ENCODE measurements around the gene CASP12.

Gene CASP12

GRCh38 chr11:104841185-104841584 is 57.1 kb downstream of the CASP12 start:
- no peaks in the 10 kb centered on the region for H3K79me2 ChIP-seq (ENCODE audit: insufficient read depth, low read length)
- no peaks in the 10 kb centered on the region for H3K4me1 ChIP-seq (ENCODE audit: insufficient read depth, low read length, severe bottlenecking)
- H3K4me2 ChIP-seq (ENCODE audit: low read length) = no peak overlapping the region
- H3K4me3 ChIP-seq (ENCODE audit: low read depth, low read length, poor library complexity, severe bottlenecking) = no peak overlapping the region
- no peak overlapping the region for H2AFZ ChIP-seq (ENCODE audit: low read length)
- no peaks in the 10 kb centered on the region for H4K20me1 ChIP-seq (ENCODE audit: insufficient read depth, low read length)
- no peaks in the 10 kb centered on the region for H3F3A ChIP-seq (ENCODE audit: insufficient read depth, low read length)
- no peaks in the 10 kb centered on the region for H3K9me2 ChIP-seq (ENCODE audit: low read depth, low read length)
- H3K9ac ChIP-seq (ENCODE audit: low read length) = no peak overlapping the region
- H3K9me3 ChIP-seq (ENCODE audit: low read length) = no peaks in the 10 kb centered on the region
- H3K27me3 ChIP-seq (ENCODE audit: insufficient read depth, low read length) = no peaks in the 10 kb centered on the region
- TF ChIP-seq EZH2 (IDR thresholded peaks at IDR 0.05; ENCODE audit: borderline replicate concordance, low read length) (no peak), CTCF (IDR thresholded peaks at IDR 0.05; ENCODE audit: low read length) (no peak)
- no peak overlapping the region for H3K27ac ChIP-seq (ENCODE audit: low read depth, low read length, poor library complexity, severe bottlenecking)
- H3K36me3 ChIP-seq (ENCODE audit: insufficient read depth, low read length) = no peaks in the 10 kb centered on the region

- H3K9me3 ChIP-seq (ENCODE audit: low read length) = no peaks in the 10 kb centered on the region
- no peaks in the 10 kb centered on the region for H3K27me3 ChIP-seq (ENCODE audit: insufficient read depth, low read length)
- no peaks in the 10 kb centered on the region for H3K36me3 ChIP-seq (ENCODE audit: insufficient read depth, low read length)
- no peaks in the 10 kb centered on the region for H3F3A ChIP-seq (ENCODE audit: insufficient read depth, low read length)
- H3K4me2 ChIP-seq (ENCODE audit: low read length) = no peak overlapping the region
- no peaks in the 10 kb centered on the region for H3K79me2 ChIP-seq (ENCODE audit: insufficient read depth, low read length)
- H3K4me3 ChIP-seq (ENCODE audit: low read depth, low read length, poor library complexity, severe bottlenecking) = no peak overlapping the region
- no peak overlapping the region for H2AFZ ChIP-seq (ENCODE audit: low read length)
- H3K9ac ChIP-seq (ENCODE audit: low read length) = no peak overlapping the region
- H3K9me2 ChIP-seq (ENCODE audit: low read depth, low read length) = no peaks in the 10 kb centered on the region
- H3K4me1 ChIP-seq (ENCODE audit: insufficient read depth, low read length, severe bottlenecking) = no peaks in the 10 kb centered on the region
- no peak overlapping the region for H3K27ac ChIP-seq (ENCODE audit: low read depth, low read length, poor library complexity, severe bottlenecking)
- H4K20me1 ChIP-seq (ENCODE audit: insufficient read depth, low read length) = no peaks in the 10 kb centered on the region
- no peak for TF ChIP-seq EZH2 (IDR thresholded peaks at IDR 0.05; ENCODE audit: borderline replicate concordance, low read length)
- no peak for TF ChIP-seq CTCF (IDR thresholded peaks at IDR 0.05; ENCODE audit: low read length)
Measured at GRCh38 chr11:104837969-104838639, 60.2 kb downstream of the CASP12 start.

- H3K4me2 ChIP-seq (ENCODE audit: low read length) = no peak overlapping the region
- H3F3A ChIP-seq (ENCODE audit: insufficient read depth, low read length) = no peaks in the 10 kb centered on the region
- H3K36me3 ChIP-seq (ENCODE audit: insufficient read depth, low read length) = no peaks in the 10 kb centered on the region
- no peak overlapping the region for H3K9ac ChIP-seq (ENCODE audit: low read length)
- H3K4me1 ChIP-seq (ENCODE audit: insufficient read depth, low read length, severe bottlenecking) = no peaks in the 10 kb centered on the region
- TF ChIP-seq EZH2 (IDR thresholded peaks at IDR 0.05; ENCODE audit: borderline replicate concordance, low read length) (no peak), CTCF (IDR thresholded peaks at IDR 0.05; ENCODE audit: low read length) (no peak)
- no peaks in the 10 kb centered on the region for H3K27me3 ChIP-seq (ENCODE audit: insufficient read depth, low read length)
- H3K9me3 ChIP-seq (ENCODE audit: low read length) = no peaks in the 10 kb centered on the region
- no peaks in the 10 kb centered on the region for H3K9me2 ChIP-seq (ENCODE audit: low read depth, low read length)
- no peak overlapping the region for H2AFZ ChIP-seq (ENCODE audit: low read length)
- no peaks in the 10 kb centered on the region for H4K20me1 ChIP-seq (ENCODE audit: insufficient read depth, low read length)
- no peak overlapping the region for H3K4me3 ChIP-seq (ENCODE audit: low read depth, low read length, poor library complexity, severe bottlenecking)
- H3K79me2 ChIP-seq (ENCODE audit: insufficient read depth, low read length) = no peaks in the 10 kb centered on the region
- no peak overlapping the region for H3K27ac ChIP-seq (ENCODE audit: low read depth, low read length, poor library complexity, severe bottlenecking)
Measured at GRCh38 chr11:104836691-104837090, 61.6 kb downstream of the CASP12 start.

Data from OCI-LY1 (cell line).